H1 (cell line): ENCODE results near the gene CYB5R3. TPM values are rescaled to one million over a fixed set of nuclear protein-coding genes. Genes with fewer than 3 reads are reported as not detected.

Experiments used
- SP1 ChIP-seq: IDR thresholded peaks from 2 replicates; pipeline ENCODE4 v1.6.1; 2011; ENCODE audit warnings: low read depth, low read length
- polyA plus RNA-seq, 7 experiments: library from polyadenylated mRNA; depleted of rRNA in 3 of 7; stranded (reverse) in 5 of 7; unstranded in 2 of 7; fragments of >200 nt in 5 of 7; fragments of 200-250 nt in 2 of 7; gene quantifications; 1 replicate in 5 of 7; 2 replicates in 1 of 7; 4 replicates in 1 of 7; pipeline versions ENCODE4 v1.2.1 to v1.2.3, GENCODE V29; 2011 to 2013; ENCODE audit warnings: missing spikeins in 2 of 7, mixed read lengths in 2 of 7
- total RNA-seq: library from RNA; stranded (reverse); fragmentation: NEBNext Ultra II Directional; extraction: Animal tissue kit (Norgen Biotek cat#: 25700); gene quantifications from 2 replicates; pipeline ENCODE4 v1.2.1, GENCODE V29; 2021
- TF ChIP-seq, protein P1 (sequence below): fragments of 300-600 bp; sonication (generic); IDR thresholded peaks from 2 replicates; pipeline ENCODE4 v1.7.1; 2012; ENCODE audit warnings: low read length, moderate library complexity, mild to moderate bottlenecking, inconsistent platforms; ENCODE audit not compliant: insufficient replicate concordance

Gene CYB5R3
- total and polyA plus RNA-seq, 2 of the 8 experiments (the other 6 are each of a cell fraction or from before 2014, with no cell fraction given): 75.3 to 113 TPM

DNA sequence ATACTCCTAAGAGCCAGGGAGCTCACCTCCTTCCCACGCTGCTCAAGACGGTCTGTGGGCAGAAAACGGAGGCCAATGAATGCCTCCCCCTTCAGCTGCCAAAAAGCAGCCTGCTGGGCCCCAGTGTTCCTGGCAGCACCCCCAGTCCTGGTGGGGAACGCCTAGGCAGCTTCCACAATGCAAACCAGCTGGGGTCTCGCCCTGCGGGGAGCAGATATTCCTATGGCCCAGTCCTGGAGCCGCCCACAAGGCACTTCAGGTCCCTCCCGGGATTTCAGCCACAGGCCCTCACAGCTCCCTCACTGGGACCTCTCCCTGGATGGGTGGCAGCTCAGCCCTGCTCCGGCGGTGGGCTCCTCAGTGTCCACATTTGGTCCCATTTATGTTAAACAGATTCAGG is 42.2 kb upstream of the CYB5R3 start (continued):
- TF ChIP-seq SP1: no peak
- TF ChIP-seq, protein P1, sequence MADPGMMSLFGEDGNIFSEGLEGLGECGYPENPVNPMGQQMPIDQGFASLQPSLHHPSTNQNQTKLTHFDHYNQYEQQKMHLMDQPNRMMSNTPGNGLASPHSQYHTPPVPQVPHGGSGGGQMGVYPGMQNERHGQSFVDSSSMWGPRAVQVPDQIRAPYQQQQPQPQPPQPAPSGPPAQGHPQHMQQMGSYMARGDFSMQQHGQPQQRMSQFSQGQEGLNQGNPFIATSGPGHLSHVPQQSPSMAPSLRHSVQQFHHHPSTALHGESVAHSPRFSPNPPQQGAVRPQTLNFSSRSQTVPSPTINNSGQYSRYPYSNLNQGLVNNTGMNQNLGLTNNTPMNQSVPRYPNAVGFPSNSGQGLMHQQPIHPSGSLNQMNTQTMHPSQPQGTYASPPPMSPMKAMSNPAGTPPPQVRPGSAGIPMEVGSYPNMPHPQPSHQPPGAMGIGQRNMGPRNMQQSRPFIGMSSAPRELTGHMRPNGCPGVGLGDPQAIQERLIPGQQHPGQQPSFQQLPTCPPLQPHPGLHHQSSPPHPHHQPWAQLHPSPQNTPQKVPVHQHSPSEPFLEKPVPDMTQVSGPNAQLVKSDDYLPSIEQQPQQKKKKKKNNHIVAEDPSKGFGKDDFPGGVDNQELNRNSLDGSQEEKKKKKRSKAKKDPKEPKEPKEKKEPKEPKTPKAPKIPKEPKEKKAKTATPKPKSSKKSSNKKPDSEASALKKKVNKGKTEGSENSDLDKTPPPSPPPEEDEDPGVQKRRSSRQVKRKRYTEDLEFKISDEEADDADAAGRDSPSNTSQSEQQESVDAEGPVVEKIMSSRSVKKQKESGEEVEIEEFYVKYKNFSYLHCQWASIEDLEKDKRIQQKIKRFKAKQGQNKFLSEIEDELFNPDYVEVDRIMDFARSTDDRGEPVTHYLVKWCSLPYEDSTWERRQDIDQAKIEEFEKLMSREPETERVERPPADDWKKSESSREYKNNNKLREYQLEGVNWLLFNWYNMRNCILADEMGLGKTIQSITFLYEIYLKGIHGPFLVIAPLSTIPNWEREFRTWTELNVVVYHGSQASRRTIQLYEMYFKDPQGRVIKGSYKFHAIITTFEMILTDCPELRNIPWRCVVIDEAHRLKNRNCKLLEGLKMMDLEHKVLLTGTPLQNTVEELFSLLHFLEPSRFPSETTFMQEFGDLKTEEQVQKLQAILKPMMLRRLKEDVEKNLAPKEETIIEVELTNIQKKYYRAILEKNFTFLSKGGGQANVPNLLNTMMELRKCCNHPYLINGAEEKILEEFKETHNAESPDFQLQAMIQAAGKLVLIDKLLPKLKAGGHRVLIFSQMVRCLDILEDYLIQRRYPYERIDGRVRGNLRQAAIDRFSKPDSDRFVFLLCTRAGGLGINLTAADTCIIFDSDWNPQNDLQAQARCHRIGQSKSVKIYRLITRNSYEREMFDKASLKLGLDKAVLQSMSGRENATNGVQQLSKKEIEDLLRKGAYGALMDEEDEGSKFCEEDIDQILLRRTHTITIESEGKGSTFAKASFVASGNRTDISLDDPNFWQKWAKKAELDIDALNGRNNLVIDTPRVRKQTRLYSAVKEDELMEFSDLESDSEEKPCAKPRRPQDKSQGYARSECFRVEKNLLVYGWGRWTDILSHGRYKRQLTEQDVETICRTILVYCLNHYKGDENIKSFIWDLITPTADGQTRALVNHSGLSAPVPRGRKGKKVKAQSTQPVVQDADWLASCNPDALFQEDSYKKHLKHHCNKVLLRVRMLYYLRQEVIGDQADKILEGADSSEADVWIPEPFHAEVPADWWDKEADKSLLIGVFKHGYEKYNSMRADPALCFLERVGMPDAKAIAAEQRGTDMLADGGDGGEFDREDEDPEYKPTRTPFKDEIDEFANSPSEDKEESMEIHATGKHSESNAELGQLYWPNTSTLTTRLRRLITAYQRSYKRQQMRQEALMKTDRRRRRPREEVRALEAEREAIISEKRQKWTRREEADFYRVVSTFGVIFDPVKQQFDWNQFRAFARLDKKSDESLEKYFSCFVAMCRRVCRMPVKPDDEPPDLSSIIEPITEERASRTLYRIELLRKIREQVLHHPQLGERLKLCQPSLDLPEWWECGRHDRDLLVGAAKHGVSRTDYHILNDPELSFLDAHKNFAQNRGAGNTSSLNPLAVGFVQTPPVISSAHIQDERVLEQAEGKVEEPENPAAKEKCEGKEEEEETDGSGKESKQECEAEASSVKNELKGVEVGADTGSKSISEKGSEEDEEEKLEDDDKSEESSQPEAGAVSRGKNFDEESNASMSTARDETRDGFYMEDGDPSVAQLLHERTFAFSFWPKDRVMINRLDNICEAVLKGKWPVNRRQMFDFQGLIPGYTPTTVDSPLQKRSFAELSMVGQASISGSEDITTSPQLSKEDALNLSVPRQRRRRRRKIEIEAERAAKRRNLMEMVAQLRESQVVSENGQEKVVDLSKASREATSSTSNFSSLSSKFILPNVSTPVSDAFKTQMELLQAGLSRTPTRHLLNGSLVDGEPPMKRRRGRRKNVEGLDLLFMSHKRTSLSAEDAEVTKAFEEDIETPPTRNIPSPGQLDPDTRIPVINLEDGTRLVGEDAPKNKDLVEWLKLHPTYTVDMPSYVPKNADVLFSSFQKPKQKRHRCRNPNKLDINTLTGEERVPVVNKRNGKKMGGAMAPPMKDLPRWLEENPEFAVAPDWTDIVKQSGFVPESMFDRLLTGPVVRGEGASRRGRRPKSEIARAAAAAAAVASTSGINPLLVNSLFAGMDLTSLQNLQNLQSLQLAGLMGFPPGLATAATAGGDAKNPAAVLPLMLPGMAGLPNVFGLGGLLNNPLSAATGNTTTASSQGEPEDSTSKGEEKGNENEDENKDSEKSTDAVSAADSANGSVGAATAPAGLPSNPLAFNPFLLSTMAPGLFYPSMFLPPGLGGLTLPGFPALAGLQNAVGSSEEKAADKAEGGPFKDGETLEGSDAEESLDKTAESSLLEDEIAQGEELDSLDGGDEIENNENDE: no peak
